ENCODE measurements around the gene PLEKHJ1. TPM values are rescaled to one million over a fixed set of nuclear protein-coding genes. Genes with fewer than 3 reads are reported as not detected.

Gene PLEKHJ1
- total RNA-seq, 2 donors from 2014 or later, result 67.4 to 92.7 TPM

DNA sequence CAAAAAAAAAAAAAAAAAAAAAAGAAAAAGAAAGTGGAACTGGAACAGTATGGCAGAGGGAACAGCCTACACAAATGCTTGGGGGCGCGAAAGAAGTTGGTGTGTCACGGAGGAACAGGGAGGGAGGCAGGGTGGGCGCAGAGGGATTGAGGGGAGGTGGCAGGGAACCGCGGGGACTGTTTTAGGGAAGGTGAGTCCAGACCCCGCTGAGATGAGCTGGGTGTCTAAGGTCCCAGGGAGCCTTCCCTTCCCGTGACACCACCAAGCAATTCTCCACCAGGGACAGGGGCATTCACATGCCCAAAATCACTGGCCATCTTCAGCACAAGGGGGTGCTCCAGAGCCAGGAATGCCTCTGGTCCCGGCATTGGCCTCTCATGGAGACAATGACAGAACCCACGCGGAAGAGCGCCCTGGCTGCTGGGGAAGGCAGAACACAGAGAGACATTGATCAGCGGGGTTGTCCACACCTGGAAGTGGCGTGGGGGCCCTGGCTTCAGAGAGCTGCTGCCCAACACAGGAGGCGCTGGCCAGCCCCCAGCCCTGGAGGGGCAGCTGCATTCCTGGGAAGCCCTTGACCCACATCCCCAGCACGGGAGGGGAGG is 38.9 kb upstream of the PLEKHJ1 start:
- DNase-seq (no peak), ATAC-seq (replicated peaks in 1 of 2) (no peak)
- Mint-ChIP-seq H3K4me3 (peak overlapping the region in 1 of 2 donors; percentile 25), H3K27ac (peak overlapping the region; percentile 69), H3K36me3 (ENCODE audit: insufficient read depth in 2 of 2) (peaks cover 13% of the 10 kb centered on the region in 2 donors), H3K4me1 (ENCODE audit: low read depth) (peaks cover 31% of the 10 kb centered on the region), H3K9me3 (no peaks in the 10 kb centered on the region), H3K27me3 (ENCODE audit: low read depth) (no peaks in the 10 kb centered on the region)

DNA sequence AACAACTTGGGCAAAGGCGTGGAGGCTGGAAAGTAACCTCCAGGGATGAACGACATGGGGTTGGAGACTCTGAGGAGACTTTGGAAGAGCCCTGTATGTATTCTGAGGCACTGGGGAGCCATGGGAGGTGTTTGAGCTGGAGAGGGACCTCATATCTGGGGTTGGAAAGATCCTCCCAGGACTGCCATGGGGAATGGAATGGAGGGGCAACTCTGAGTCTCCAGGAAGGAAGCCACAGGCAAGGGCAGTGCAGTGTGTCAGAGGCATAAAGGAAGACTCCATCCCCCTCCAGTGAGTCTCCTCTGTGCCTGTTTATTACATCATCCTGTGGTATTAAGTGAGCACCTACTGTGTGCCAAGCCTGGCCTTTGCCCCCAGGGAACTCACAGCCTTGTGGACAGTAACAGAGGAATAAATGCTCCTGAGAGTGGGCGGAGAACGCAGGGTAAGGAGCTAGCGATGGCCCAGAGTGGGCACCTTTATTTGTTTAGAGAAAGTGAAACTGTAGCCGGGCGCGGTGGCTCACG is 38.1 kb upstream of the PLEKHJ1 start:
- peak overlapping the region; percentile 69 for H3K27ac Mint-ChIP-seq
- peak overlapping the region; percentile 88 to 96 for H3K4me3 Mint-ChIP-seq
- H3K27me3 Mint-ChIP-seq (ENCODE audit: low read depth), result no peaks in the 10 kb centered on the region
- no peaks in the 10 kb centered on the region for H3K9me3 Mint-ChIP-seq
- peaks cover 16 to 17% of the 10 kb centered on the region in 2 donors for H3K36me3 Mint-ChIP-seq (ENCODE audit: insufficient read depth in 2 of 2)
- DNase-seq, result no peak
- ATAC-seq (replicated peaks in 1 of 2), result no peak
- H3K4me1 Mint-ChIP-seq (ENCODE audit: low read depth), result peaks cover 31% of the 10 kb centered on the region

DNA sequence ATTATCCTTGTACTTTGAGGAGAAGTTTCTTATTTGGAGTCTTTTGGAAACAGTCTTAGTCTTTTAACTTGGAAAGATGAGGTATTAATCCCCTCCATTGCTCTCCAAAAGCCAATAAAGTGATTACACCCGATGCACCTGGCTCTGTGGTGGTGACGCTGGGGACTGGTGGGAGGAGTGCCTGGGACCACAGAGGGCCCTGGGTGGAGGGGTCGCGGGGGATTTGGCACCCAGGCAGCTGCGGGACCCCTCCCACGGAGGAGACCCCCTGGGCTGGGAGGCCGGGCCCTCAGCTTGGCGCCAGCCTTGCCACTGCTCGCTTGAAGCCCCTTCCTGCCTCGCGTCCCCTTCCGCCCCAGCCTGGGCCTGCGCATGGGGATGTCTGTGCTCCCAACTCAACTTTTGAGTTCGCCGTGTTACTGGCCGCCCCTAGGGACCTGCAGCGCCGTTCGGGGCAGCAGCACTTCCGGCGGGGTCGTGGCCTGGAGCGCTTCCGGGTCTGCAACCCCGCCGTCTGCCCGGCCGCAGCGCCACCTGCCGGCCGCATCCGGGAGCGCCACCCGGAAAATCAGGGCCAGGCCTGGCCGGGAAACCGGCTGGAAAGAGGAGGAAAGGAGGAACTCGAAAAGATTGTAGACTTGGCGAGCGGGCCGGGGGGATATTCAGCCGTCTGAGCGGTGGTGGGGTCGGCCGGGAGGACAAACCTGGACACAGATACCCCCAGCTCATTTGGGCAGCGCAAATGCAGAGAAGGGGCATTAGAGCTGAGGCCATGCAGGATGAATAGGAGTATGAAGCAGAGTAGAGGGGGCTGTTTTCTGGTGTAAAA is 37.4 kb upstream of the PLEKHJ1 start:
- DNase-seq (peak; percentile 90 to 92), ATAC-seq (replicated peaks in 1 of 2) (peak; percentile 70 to 72)
- H3K4me3 Mint-ChIP-seq, result peak overlapping the region; percentile 88 to 96
- H3K9me3 Mint-ChIP-seq, result no peaks in the 10 kb centered on the region
- peaks cover 16 to 17% of the 10 kb centered on the region in 2 donors for H3K36me3 Mint-ChIP-seq (ENCODE audit: insufficient read depth in 2 of 2)
- H3K27me3 Mint-ChIP-seq (ENCODE audit: low read depth), result no peaks in the 10 kb centered on the region
- peaks cover 31% of the 10 kb centered on the region for H3K4me1 Mint-ChIP-seq (ENCODE audit: low read depth)
- H3K27ac Mint-ChIP-seq, result peak overlapping the region; percentile 69

DNA sequence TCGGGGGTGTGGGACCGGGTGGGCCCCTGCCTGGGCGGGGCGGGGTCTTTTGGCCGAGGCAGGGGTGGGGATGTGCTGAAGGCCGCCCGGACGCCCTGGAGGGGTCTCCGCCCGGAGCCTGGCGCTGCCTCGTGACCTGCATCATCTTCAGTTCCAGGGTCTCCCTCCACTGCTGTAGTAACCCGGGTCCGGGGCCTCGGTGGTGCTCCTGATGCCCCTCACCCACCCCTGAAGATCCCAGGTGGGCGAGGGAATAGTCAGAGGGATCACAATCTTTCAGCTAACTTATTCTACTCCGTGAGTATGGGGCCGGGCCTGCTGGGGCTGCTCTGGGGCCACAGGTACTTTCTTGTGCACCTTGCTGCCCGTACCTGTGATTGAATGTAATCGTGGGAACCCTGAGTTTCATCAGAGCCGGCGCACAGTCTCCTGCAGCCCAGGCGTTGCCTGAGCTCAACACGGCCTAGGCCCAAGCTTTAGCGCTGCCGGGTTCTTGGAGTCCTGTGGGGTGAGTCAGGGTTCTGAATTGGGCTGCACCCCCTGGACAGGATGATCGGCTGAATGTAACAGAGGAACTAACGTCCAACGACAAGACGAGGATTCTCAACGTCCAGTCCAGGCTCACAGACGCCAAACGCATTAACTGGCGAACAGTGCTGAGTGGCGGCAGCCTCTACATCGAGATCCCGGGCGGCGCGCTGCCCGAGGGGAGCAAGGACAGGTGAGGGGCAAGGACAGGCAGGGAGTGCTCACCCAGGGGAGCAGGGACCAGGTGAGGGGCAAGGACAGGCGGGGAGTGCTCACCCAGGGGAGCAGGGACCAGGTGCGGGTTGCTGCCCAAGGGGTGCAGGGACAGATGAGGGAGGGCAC is 35.3 kb upstream of the PLEKHJ1 start:
- DNase-seq (no peak), ATAC-seq (replicated peaks in 1 of 2) (no peak)

DNA sequence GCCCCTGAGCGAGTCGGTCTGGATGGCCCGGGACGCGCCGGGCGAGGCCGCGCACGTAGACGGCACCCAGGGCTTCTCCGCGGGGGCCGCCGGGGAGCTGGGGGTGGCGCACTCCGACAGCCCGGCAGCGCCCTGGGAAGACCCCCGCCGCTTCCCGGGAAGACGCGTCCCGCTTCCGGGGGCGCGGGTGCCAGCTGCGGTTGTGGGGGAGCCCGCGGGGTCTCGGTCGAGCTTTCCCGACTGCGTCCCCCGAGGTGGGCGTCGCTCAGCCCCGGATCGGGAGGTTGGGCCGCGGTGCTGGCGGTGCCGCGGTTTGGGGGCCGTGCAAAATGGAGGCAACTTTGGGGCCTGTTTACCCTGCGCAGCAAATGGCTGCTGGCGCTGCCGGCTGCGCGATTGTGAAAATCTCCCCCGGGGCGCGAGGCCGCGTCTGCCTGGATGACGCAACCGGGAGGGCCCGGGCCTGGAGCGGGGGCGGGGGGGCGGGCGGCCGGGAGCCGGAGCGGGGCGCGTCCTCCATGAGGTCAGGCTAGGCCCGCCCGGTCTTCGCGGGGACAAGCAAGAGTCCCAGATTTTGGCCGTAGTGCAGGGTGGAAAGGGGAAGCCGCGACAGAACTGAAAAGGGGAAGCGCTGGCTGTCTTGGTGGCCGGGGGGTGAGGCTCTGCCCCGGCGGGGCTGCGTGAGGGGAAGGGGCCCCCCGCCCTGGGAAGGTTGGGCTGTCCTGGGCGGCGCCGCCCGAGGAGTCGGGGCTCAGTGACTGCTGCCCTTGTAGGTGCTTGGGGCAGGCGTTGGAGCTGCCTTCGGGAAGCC is 34.5 kb upstream of the PLEKHJ1 start:
- no peaks in the 10 kb centered on the region for H3K9me3 Mint-ChIP-seq
- DNase-seq (peak; percentile 84 to 85), ATAC-seq (replicated peaks in 1 of 2) (peak; percentile 40 to 43)
- H3K36me3 Mint-ChIP-seq (ENCODE audit: insufficient read depth in 2 of 2), result peaks cover 16 to 17% of the 10 kb centered on the region in 2 donors
- H3K4me3 Mint-ChIP-seq, result peak overlapping the region; percentile 88 to 96
- no peaks in the 10 kb centered on the region for H3K27me3 Mint-ChIP-seq (ENCODE audit: low read depth)
- peaks cover 47% of the 10 kb centered on the region for H3K4me1 Mint-ChIP-seq (ENCODE audit: low read depth)
- peak overlapping the region; percentile 81 for H3K27ac Mint-ChIP-seq

More for the DNA sequence above, 35.3 kb upstream of the PLEKHJ1 start:
- Mint-ChIP-seq H3K27me3 (ENCODE audit: low read depth) (no peaks in the 10 kb centered on the region), H3K9me3 (no peaks in the 10 kb centered on the region), H3K36me3 (ENCODE audit: insufficient read depth in 2 of 2) (peaks cover 16 to 17% of the 10 kb centered on the region in 2 donors), H3K4me1 (ENCODE audit: low read depth) (peaks cover 42% of the 10 kb centered on the region), H3K27ac (peak overlapping the region; percentile 92), H3K4me3 (peak overlapping the region; percentile 88 to 96)

DNA sequence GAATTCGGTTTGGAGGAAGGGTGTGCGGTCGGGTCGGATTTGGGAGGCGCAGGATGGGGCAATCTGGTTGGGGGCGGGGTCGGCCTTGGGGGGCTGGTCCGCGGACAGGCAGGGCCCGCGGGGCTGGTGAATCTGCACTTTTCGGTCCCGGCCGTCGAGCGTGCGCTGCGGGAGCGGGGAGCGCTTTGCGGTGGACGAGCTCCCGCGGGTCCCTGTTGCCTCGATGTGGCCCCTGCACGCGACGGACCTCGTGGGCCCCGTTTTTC is 34.0 kb upstream of the PLEKHJ1 start:
- no peaks in the 10 kb centered on the region for H3K27me3 Mint-ChIP-seq (ENCODE audit: low read depth)
- ATAC-seq (replicated peaks in 1 of 2) (no peak), DNase-seq (peak in 1 of 2 donors; percentile 43)
- H3K4me1 Mint-ChIP-seq (ENCODE audit: low read depth), result peaks cover 47% of the 10 kb centered on the region
- no peaks in the 10 kb centered on the region for H3K9me3 Mint-ChIP-seq
- H3K27ac Mint-ChIP-seq, result peak overlapping the region; percentile 81
- peaks cover 16 to 17% of the 10 kb centered on the region in 2 donors for H3K36me3 Mint-ChIP-seq (ENCODE audit: insufficient read depth in 2 of 2)
- H3K4me3 Mint-ChIP-seq, result peak overlapping the region; percentile 88 to 96

DNA sequence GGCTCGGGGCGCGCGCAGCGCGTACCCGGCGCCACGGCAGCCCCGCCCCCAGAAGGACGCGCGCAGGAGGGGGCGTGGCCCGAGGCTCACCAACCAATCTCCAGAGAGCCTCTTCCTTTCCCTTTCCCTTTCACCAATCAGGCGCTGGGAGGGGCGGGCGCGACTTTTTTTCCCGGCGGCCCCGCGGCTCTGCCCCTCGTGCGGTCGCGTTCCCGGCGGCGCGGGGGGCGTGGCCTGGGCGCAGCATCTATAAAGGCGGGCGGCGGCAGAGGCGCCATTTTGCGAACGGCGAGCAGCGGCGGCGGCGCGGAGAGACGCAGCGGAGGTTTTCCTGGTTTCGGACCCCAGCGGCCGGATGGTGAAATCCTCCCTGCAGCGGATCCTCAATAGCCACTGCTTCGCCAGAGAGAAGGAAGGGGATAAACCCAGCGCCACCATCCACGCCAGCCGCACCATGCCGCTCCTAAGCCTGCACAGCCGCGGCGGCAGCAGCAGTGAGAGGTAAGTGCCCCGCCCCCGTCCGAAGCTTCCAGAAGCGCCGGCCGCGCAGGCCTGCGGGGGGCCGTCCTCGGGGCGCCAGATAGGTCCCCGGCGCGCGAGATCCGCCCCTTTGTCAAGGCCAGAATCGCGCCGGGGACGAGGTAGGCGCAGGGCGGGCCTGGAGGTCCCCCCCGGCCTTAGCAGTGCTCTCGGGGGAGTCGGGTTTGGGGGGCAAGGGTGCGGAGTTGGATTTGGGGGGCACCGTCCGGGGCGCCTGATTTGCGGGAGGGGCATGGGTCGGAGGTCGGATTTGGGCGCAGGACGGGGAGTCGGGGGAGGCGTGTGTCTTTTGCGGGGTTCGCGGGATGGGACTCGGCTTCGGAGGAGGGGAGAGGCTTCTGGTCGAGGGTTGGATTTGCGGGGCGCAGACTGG is 33.4 kb upstream of the PLEKHJ1 start:
- Mint-ChIP-seq H3K9me3 (no peaks in the 10 kb centered on the region), H3K27me3 (ENCODE audit: low read depth) (no peaks in the 10 kb centered on the region), H3K27ac (peak overlapping the region; percentile 91), H3K4me1 (ENCODE audit: low read depth) (peaks cover 46% of the 10 kb centered on the region), H3K4me3 (peak overlapping the region; percentile 88 to 96), H3K36me3 (ENCODE audit: insufficient read depth in 2 of 2) (peaks cover 16 to 17% of the 10 kb centered on the region in 2 donors)
- DNase-seq (peak; percentile 99 to 100), ATAC-seq (replicated peaks in 1 of 2) (peak; percentile 75 to 77)

DNA sequence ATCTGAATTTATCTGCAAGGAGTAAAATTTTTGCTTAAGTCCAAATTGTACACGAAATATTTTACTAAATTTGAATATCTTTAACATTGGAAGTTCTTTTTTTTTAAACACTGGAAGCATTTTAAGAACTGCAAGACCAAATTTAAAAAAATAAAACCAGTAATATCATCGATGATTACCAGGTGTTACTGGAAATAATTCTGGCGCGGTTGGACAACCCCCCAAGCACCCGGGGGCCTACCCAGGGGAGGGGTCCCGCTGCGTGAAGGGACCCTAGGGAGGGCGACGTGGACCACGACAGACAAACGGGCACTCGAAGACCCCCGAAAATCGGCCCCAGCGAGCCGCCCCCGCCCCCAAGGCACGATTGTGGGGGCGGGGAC is 32.7 kb upstream of the PLEKHJ1 start:
- peaks cover 40% of the 10 kb centered on the region for H3K4me1 Mint-ChIP-seq (ENCODE audit: low read depth)
- no peak for ATAC-seq (replicated peaks in 1 of 2)
- DNase-seq, result no peak
- no peaks in the 10 kb centered on the region for H3K27me3 Mint-ChIP-seq (ENCODE audit: low read depth)
- H3K36me3 Mint-ChIP-seq (ENCODE audit: insufficient read depth in 2 of 2), result peaks cover 13 to 15% of the 10 kb centered on the region in 2 donors
- no peaks in the 10 kb centered on the region for H3K9me3 Mint-ChIP-seq
- peak overlapping the region; percentile 73 for H3K27ac Mint-ChIP-seq
- H3K4me3 Mint-ChIP-seq, result peak overlapping the region; percentile 88 to 96

DNA sequence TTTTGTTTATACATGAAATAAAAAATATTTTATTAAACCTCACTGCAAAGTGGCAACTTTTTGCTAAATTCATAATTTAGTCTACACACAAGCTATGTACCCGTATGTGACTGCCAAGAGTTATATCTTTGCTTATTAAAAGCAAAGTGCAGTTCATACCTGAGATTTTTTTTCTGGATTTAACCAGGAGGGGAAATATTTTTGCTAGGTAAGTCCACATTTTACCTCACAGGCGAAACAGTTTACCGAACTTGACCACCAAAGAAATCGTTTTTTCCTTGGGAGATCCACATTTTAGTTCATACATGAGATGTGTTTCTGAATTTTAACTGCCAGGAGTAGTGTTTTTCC is 32.3 kb upstream of the PLEKHJ1 start:
- ATAC-seq (replicated peaks in 1 of 2), result no peak
- peaks cover 36% of the 10 kb centered on the region for H3K4me1 Mint-ChIP-seq (ENCODE audit: low read depth)
- H3K36me3 Mint-ChIP-seq (ENCODE audit: insufficient read depth in 2 of 2), result peaks cover 11 to 15% of the 10 kb centered on the region in 2 donors
- peak overlapping the region; percentile 73 for H3K27ac Mint-ChIP-seq
- no peaks in the 10 kb centered on the region for H3K9me3 Mint-ChIP-seq
- DNase-seq, result no peak
- peak overlapping the region; percentile 88 to 96 for H3K4me3 Mint-ChIP-seq
- no peaks in the 10 kb centered on the region for H3K27me3 Mint-ChIP-seq (ENCODE audit: low read depth)

DNA sequence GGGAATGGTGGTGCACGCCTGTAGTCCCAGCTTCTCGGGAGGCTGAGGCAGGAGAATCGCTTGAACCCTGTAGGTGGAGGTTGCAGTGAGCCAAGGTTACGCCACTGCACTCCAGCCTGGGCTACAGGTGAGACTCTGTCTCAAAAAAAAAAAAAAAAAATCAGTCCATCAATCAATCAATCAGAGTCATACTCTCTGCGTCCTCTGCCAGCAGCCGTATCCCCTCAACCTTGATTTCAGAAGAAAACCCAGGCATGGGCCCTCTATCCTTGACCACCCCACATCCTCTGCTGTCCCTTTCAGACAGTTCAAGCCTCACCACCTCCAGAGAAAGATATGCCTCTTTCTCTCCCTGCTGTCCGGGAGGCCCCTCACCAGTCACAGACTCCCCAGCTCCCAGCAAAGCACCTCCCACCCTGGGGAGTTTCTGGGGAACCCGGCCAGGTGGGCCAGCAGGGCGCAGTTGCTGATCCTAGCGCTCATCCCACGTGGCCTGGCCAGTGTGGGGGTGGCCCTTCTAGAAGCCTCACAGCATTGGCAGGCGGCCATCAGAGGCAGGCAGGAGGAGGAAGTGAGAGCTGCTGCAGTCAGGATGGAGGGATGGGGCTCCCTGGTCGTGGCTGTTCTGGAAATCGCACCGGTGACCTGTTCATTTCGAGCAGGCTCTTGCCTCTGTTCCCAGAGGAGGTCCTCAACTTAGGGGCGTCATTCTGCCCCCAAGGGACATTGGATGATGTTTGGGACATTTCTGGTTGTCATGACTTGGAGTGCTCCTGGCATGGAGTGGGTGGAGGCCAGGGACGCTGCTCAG is 30.3 kb upstream of the PLEKHJ1 start:
- Mint-ChIP-seq H3K27ac (peak overlapping the region; percentile 50), H3K4me3 (peak overlapping the region; percentile 41 to 45), H3K36me3 (ENCODE audit: insufficient read depth in 2 of 2) (peaks cover 4 to 8% of the 10 kb centered on the region in 2 donors), H3K4me1 (ENCODE audit: low read depth) (peaks cover 17% of the 10 kb centered on the region), H3K9me3 (no peaks in the 10 kb centered on the region), H3K27me3 (ENCODE audit: low read depth) (no peaks in the 10 kb centered on the region)
- DNase-seq (peak; percentile 52 to 63), ATAC-seq (replicated peaks in 1 of 2) (no peak)

Data from activated T-cell treated with anti-CD3 and anti-CD28 coated beads, Interleukin-2, amount 50 U/mL, for 72 hours (primary cell).